HCT116 (cell line): ENCODE measurements around the gene ATP6V0C. TPM values are rescaled to one million over a fixed set of nuclear protein-coding genes. Genes with fewer than 3 reads are reported as not detected.

Experiments
- ATAC-seq: fragments of 200-7000 bp; cut with Tn5 transposase; 2 replicates; pipeline ENCODE4 v1.9.1; 2020; ENCODE audit warnings: mild to moderate bottlenecking, moderate library complexity
- BruUV-seq: library from RNA; stranded (reverse); fragments of 400-500 nt; replicated peaks from 2 replicates; lab custom pipeline; 2021; lab: Mats Ljungman, UMichigan
- CTCF ChIA-PET: fragments of 300-600 bp; sonication (Branson Sonifier 250); formaldehyde crosslinking; loops from one replicate; lab custom pipeline; 2021; ENCODE audit warnings: antibody characterized with exemption; lab: Charles Lee
- POLR2A ChIA-PET: fragments of 300-600, 350-600 bp; sonication (Branson Sonifier 250); formaldehyde crosslinking; loops from one replicate; lab custom pipeline; 2021; ENCODE audit warnings: antibody characterized with exemption; lab: Charles Lee
- RAD21 ChIA-PET, 2 experiments: fragments of 300-600 bp; sonication (Branson Sonifier 250); formaldehyde crosslinking; loops; one replicate each; lab custom pipeline; 2023; ENCODE audit warnings: low total read pairs in 2 of 2; ENCODE audit not compliant: uncharacterized antibody in 2 of 2, unreplicated experiment in 2 of 2, low non-redundant PET in 1 of 2; lab: Charles Lee
- DNase-seq: peaks from one replicate; pipeline ENCODE4 v3.0.0-alpha.2; 2010; ENCODE audit warnings: low read depth, low spot score
- H2AFZ ChIP-seq: fragments of 200-600 bp; shearing (Covaris generic), sonication (generic); 2 replicates; pipeline ENCODE4 v1.6.1; 2017; ENCODE audit warnings: low read depth, mixed run types, mixed read lengths, antibody characterized with exemption, low read length; ENCODE audit not compliant: poor library complexity, severe bottlenecking
- H3K27ac ChIP-seq: 2 replicates; pipeline ENCODE4 v1.5.1; 2012; ENCODE audit warnings: low read depth, low read length
- H3K27me3 ChIP-seq: fragments of 200-600 bp; sonication (generic); 2 replicates; pipeline ENCODE4 v1.6.1; 2016; ENCODE audit warnings: mixed run types, low read length, mixed read lengths; ENCODE audit not compliant: insufficient read depth
- H3K36me3 ChIP-seq, 2 experiments: fragments of 200-500 bp in 1 of 2; fragments of 200-600 bp in 1 of 2; sonication (Bioruptor generic) in 1 of 2; sonication (generic) in 1 of 2; 2 replicates each; pipeline versions ENCODE4 v1.5.1 to v1.6.1; 2014 to 2016; ENCODE audit warnings: low read length in 2 of 2, inconsistent platforms in 1 of 2, mixed read lengths in 1 of 2, mixed run types in 1 of 2; ENCODE audit not compliant: insufficient read depth in 2 of 2, control insufficient read depth in 1 of 2
- H3K4me1 ChIP-seq, 2 experiments: fragments of 200-600 bp in 1 of 2; sonication (generic) in 1 of 2; 2 replicates each; pipeline versions ENCODE4 v1.5.1 to v1.6.1; 2012 to 2017; ENCODE audit warnings: low read length in 2 of 2, inconsistent platforms in 1 of 2, mild to moderate bottlenecking in 1 of 2, mixed read lengths in 1 of 2, mixed run types in 1 of 2, moderate library complexity in 1 of 2; ENCODE audit not compliant: insufficient read depth in 2 of 2, control insufficient read depth in 1 of 2
- H3K4me2 ChIP-seq: fragments of 200-600 bp; sonication (generic); 2 replicates; pipeline ENCODE4 v1.6.1; 2017; ENCODE audit warnings: mixed run types, low read length, mixed read lengths
- H3K4me3 ChIP-seq, 2 experiments: fragments of 200-600 bp in 1 of 2; sonication (generic) in 1 of 2; replicated peaks in 1 of 2; 2 replicates each; pipeline ENCODE4 v1.5.1; 2011 to 2016; ENCODE audit warnings: low read length in 2 of 2, control low read depth in 1 of 2, low read depth in 1 of 2, mild to moderate bottlenecking in 1 of 2, mixed read lengths in 1 of 2, mixed run types in 1 of 2
- H3K79me2 ChIP-seq: fragments of 200-600 bp; sonication (generic); 2 replicates; pipeline ENCODE4 v1.6.1; 2017; ENCODE audit warnings: mild to moderate bottlenecking, mixed run types, low read length, moderate library complexity, mixed read lengths; ENCODE audit not compliant: insufficient read depth
- H3K9ac ChIP-seq: fragments of 200-600 bp; sonication (generic); 2 replicates; pipeline ENCODE4 v1.6.1; 2016; ENCODE audit warnings: low read length, mixed read lengths
- H3K9me2 ChIP-seq: fragments of 200-600 bp; sonication (generic), shearing (Covaris generic); 2 replicates; pipeline ENCODE4 v1.6.1; 2017; ENCODE audit warnings: mixed run types, mild to moderate bottlenecking, moderate library complexity; ENCODE audit not compliant: insufficient read depth
- H3K9me3 ChIP-seq, 2 experiments: fragments of 200-500 bp in 1 of 2; fragments of 200-600 bp in 1 of 2; sonication (Bioruptor generic) in 1 of 2; sonication (generic) in 1 of 2; 2 replicates each; pipeline ENCODE4 v1.6.1; 2014 to 2017; ENCODE audit warnings: low read length in 2 of 2, mixed read lengths in 2 of 2, inconsistent platforms in 1 of 2, low read depth in 1 of 2, mild to moderate bottlenecking in 1 of 2, mixed run types in 1 of 2, moderate library complexity in 1 of 2; ENCODE audit not compliant: control insufficient read depth in 1 of 2, insufficient read depth in 1 of 2
- H4K20me1 ChIP-seq: fragments of 200-600 bp; sonication (generic), shearing (Covaris generic); 2 replicates; pipeline ENCODE4 v1.6.1; 2017; ENCODE audit warnings: mixed run types, mild to moderate bottlenecking, moderate library complexity; ENCODE audit not compliant: insufficient read depth
- CEBPB ChIP-seq: IDR thresholded peaks from 2 replicates; pipeline ENCODE4 v1.6.1; 2012; ENCODE audit warnings: low read depth
- EGR1 ChIP-seq: IDR thresholded peaks from 2 replicates; pipeline ENCODE4 v1.6.1; 2012; ENCODE audit warnings: low read depth
- EZH2phosphoT487 ChIP-seq: fragments of 200-600 bp; IDR thresholded peaks from 2 replicates; pipeline ENCODE4 v1.6.1; 2018; ENCODE audit warnings: antibody characterized with exemption, borderline replicate concordance
- POLR2A ChIP-seq: IDR thresholded peaks from 2 replicates; pipeline ENCODE4 v1.7.0; 2011; ENCODE audit warnings: borderline replicate concordance; ENCODE audit not compliant: insufficient read depth, insufficient read length; ENCODE audit errors: extremely low read depth
- POLR2AphosphoS5 ChIP-seq: IDR thresholded peaks from 2 replicates; pipeline ENCODE4 v1.6.1; 2011; ENCODE audit warnings: mild to moderate bottlenecking, low read depth, low read length, moderate library complexity
- SP1 ChIP-seq: IDR thresholded peaks from 2 replicates; pipeline ENCODE4 v1.6.1; 2012; ENCODE audit warnings: low read depth
- TCF7L2 ChIP-seq: IDR thresholded peaks from 2 replicates; pipeline ENCODE4 v1.7.0; 2011; ENCODE audit warnings: borderline replicate concordance, inconsistent platforms; ENCODE audit not compliant: insufficient read depth, insufficient read length; ENCODE audit errors: extremely low read depth
- ZFX ChIP-seq: fragments of 450-650 bp; IDR thresholded peaks from 2 replicates; pipeline ENCODE4 v1.6.1; 2017
- ZNF274 ChIP-seq: fragments of 200-500 bp; sonication (Bioruptor generic); IDR thresholded peaks from 2 replicates; pipeline ENCODE4 v1.6.1; 2014; ENCODE audit warnings: mild to moderate bottlenecking, low read depth, low read length, inconsistent platforms
- intact Hi-C: fragments of 100-400 bp; cut with micrococcal nuclease; formaldehyde crosslinking; loops from 2 replicates; pipeline ENCODE4 v1.10.0; 2022
- total RNA-seq: library from RNA; stranded (reverse); gene quantifications from one replicate; pipeline ENCODE4 v1.2.1, GENCODE V29; 2021; ENCODE audit not compliant: unreplicated experiment
- TF ChIP-seq, protein P1 (sequence below): IDR thresholded peaks from 2 replicates; pipeline ENCODE4 v1.6.1; 2012
- TF ChIP-seq, protein P2 (sequence below): IDR thresholded peaks from 2 replicates; pipeline ENCODE4 v1.6.1; 2012
- TF ChIP-seq, protein P3 (sequence below): IDR thresholded peaks from 2 replicates; pipeline ENCODE4 v1.6.1; 2012; ENCODE audit warnings: low read depth

ATP6V0C gene
- total RNA-seq, 1 experiment from 2014 or later, result 187 TPM

- H3K27me3 ChIP-seq, result no peaks in the 10 kb centered on the region
- peak overlapping the region; percentile 93 for H3K27ac ChIP-seq
- intact Hi-C loops, result no loop called here
- H4K20me1 ChIP-seq, result no peaks in the 10 kb centered on the region
- H3K4me2 ChIP-seq, result peak overlapping the region; percentile 97
- H3K9me2 ChIP-seq, result no peaks in the 10 kb centered on the region
- ATAC-seq, result peak; percentile 89
- POLR2A ChIA-PET, result interaction anchor here (1.4 kb wide), 1 partner anchor 12 kb away, joined by 6 read pairs; the partner anchor contains the start of gene AMDHD2
- DNase-seq, result peak; percentile 91
- peaks cover 3 to 15% of the 10 kb centered on the region in 2 experiments; a peak in 2 of 4 replicates for H3K36me3 ChIP-seq
- TF ChIP-seq ZFX (peak; percentile 48; the same call in 1 of the 2 replicates), POLR2A (peak; percentile 73), SP1 (peak; percentile 84), POLR2AphosphoS5 (peak; percentile 92)
- TF ChIP-seq, protein P1, sequence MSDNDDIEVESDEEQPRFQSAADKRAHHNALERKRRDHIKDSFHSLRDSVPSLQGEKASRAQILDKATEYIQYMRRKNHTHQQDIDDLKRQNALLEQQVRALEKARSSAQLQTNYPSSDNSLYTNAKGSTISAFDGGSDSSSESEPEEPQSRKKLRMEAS, result peak; percentile 92
- TF ChIP-seq, protein P2, sequence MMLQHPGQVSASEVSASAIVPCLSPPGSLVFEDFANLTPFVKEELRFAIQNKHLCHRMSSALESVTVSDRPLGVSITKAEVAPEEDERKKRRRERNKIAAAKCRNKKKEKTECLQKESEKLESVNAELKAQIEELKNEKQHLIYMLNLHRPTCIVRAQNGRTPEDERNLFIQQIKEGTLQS, result no peak
- H2AFZ ChIP-seq, result no peak overlapping the region
- BruUV-seq, result no TSS peak
- H3K4me3 ChIP-seq, result peak overlapping the region; percentile 53 to 67
- no peaks in the 10 kb centered on the region for H3K9me3 ChIP-seq
- RAD21 ChIA-PET, result interaction anchor here in 1 of 2 experiments (0.5 kb wide), 1 partner anchor 281 kb away, joined by 3 read pairs; the partner anchor contains the start of gene ECI1
- CTCF ChIA-PET, result no interaction called here
- H3K79me2 ChIP-seq, result no peaks in the 10 kb centered on the region
- peak overlapping the region; percentile 86 for H3K9ac ChIP-seq
- H3K4me1 ChIP-seq, result peaks cover 12 to 41% of the 10 kb centered on the region in 2 experiments
These were observed 18.1 kb downstream of the ATP6V0C start for GRCh38 chr16:2531696-2532493.

DNA sequence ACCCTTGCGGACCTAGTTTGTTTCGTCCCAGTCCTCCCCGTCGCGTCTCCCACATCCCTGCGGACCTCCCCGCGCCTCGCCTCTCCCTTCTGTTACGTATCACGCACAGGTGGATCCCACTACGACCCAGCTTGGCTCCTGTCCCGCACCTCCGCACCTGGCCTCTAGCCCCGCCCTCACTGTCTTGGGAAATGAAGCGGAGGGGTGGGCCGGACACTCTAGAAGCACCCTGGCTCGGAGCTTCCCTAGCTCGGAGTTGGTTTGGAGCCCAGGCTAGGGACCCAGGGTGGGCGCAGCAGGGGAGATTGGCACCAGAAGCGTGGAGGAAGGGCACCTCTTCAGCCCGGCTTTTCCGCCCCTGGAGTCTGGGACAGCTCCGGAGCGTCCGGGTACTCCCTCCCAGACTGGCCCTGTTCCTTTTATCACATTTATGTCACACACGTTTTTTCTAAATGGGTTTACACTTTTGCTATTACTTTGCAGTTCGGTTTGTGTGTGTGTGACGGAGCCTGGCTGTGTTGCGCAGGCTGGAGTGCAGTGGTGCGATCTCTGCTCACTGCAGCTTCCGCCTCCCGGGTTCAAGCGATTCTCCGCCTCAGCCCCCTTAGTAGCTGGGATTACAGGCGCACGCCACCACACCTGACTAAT is 18.9 kb downstream of the ATP6V0C start:
- H3K4me1 ChIP-seq, result peaks cover 12 to 47% of the 10 kb centered on the region in 2 experiments
- peak overlapping the region; percentile 97 for H3K4me2 ChIP-seq
- BruUV-seq, result TSS peak; percentile 58
- RAD21 ChIA-PET, result no interaction called here
- no peaks in the 10 kb centered on the region for H3K9me2 ChIP-seq
- DNase-seq (peak; percentile 64), ATAC-seq (peak; percentile 52)
- no peak overlapping the region for H2AFZ ChIP-seq
- intact Hi-C loops, result no loop called here
- peaks cover 3 to 14% of the 10 kb centered on the region in 2 experiments; a peak in 2 of 4 replicates for H3K36me3 ChIP-seq
- no peaks in the 10 kb centered on the region for H3K27me3 ChIP-seq
- no peaks in the 10 kb centered on the region for H3K9me3 ChIP-seq
- peak overlapping the region; percentile 86 for H3K9ac ChIP-seq
- POLR2A ChIA-PET, result interaction anchor here (1.4 kb wide), 1 partner anchor 12 kb away, joined by 6 read pairs; the partner anchor contains the start of gene AMDHD2
- H3K27ac ChIP-seq, result peak overlapping the region; percentile 93
- H3K79me2 ChIP-seq, result no peaks in the 10 kb centered on the region
- H3K4me3 ChIP-seq, result peak overlapping the region; percentile 53 to 67
- CTCF ChIA-PET, result no interaction called here
- H4K20me1 ChIP-seq, result no peaks in the 10 kb centered on the region
- TF ChIP-seq POLR2A (no peak), TCF7L2 (no peak), EGR1 (no peak), CEBPB (no peak), EZH2phosphoT487 (no peak), ZNF274 (no peak)
- TF ChIP-seq, protein P1, result no peak
- TF ChIP-seq, protein P3, sequence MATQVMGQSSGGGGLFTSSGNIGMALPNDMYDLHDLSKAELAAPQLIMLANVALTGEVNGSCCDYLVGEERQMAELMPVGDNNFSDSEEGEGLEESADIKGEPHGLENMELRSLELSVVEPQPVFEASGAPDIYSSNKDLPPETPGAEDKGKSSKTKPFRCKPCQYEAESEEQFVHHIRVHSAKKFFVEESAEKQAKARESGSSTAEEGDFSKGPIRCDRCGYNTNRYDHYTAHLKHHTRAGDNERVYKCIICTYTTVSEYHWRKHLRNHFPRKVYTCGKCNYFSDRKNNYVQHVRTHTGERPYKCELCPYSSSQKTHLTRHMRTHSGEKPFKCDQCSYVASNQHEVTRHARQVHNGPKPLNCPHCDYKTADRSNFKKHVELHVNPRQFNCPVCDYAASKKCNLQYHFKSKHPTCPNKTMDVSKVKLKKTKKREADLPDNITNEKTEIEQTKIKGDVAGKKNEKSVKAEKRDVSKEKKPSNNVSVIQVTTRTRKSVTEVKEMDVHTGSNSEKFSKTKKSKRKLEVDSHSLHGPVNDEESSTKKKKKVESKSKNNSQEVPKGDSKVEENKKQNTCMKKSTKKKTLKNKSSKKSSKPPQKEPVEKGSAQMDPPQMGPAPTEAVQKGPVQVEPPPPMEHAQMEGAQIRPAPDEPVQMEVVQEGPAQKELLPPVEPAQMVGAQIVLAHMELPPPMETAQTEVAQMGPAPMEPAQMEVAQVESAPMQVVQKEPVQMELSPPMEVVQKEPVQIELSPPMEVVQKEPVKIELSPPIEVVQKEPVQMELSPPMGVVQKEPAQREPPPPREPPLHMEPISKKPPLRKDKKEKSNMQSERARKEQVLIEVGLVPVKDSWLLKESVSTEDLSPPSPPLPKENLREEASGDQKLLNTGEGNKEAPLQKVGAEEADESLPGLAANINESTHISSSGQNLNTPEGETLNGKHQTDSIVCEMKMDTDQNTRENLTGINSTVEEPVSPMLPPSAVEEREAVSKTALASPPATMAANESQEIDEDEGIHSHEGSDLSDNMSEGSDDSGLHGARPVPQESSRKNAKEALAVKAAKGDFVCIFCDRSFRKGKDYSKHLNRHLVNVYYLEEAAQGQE, result no peak
